ENCODE results near the gene WDFY1. TPM values are rescaled to one million over a fixed set of nuclear protein-coding genes. Genes with fewer than 3 reads are reported as not detected.

Gene WDFY1
- total and polyA plus RNA-seq, 2 donors from 2014 or later: 10.4 to 38.4 TPM

DNA sequence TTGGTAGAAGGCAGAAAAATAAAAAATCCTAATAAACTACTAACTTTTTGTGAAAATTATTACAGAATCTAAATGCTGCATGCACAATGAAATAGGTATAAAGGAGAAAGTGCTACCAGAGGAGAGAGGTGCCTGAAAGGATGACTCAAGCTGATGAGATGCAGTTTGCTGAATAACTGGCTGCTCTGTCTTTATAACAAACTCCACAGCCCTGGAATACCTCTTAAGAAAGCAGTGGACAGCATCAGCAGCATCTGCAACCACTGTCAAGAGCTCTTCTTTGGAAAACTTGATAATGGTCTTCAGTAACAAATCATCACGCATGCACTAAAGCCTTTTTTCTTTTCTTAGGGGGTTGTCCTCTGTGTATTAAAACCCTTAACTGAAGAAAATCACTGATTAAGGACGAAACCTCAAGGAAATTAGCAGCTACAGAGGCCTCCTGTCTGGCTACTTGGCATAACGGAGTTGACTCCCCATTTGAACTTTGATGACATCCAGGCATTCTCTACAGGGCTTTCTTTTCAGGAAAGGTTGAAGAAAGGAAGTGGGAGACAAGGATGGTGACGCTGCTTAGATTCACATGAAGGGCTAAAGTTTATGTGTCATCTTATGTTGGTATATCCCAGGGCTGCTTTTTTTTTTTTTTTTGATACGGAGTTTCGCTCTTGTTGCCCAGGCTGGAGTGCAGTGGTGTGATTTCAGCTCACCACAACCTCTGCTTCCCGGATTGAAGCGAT lies 28.8 kb downstream of the WDFY1 start:
- TF ChIP-seq CTCF (IDR thresholded peaks at IDR 0.05; ENCODE audit: borderline replicate concordance, extremely low read depth, insufficient read depth): no peak
- no peak for DNase-seq
- intact Hi-C loops (cut with DNase I): no loop called here
- Histone ChIP-seq H3K9ac (ENCODE audit: low read length in 3 of 3) (no peak overlapping the region), H3K4me1 (ENCODE audit: control insufficient read depth in 2 of 3, insufficient read depth in 2 of 3, low read depth in 1 of 3, low read length in 3 of 3) (no peaks in the 10 kb centered on the region), H3K4me3 (ENCODE audit: low read length in 3 of 3) (no peak overlapping the region), H3K9me3 (ENCODE audit: control insufficient read depth in 2 of 3, insufficient read depth in 1 of 3, low read length in 3 of 3) (no peaks in the 10 kb centered on the region), H3K27ac (ENCODE audit: low read depth in 2 of 2, low read length in 2 of 2) (no peak overlapping the region), H3K36me3 (ENCODE audit: control insufficient read depth in 2 of 3, insufficient read depth in 3 of 3, low read length in 3 of 3) (peaks cover 0 to 2% (median 0%) of the 10 kb centered on the region in 3 donors), H3K27me3 (ENCODE audit: control insufficient read depth, insufficient read depth, low read length) (no peaks in the 10 kb centered on the region)
- FAIRE-seq: no peak

GRCh38 chr2:223915071-223915470 lies 30.1 kb downstream of the WDFY1 start:
- intact Hi-C loops (cut with DNase I): no loop called here
- DNase-seq (no peak), FAIRE-seq (no peak)
- Histone ChIP-seq H3K27ac (ENCODE audit: low read depth in 2 of 2, low read length in 2 of 2) (no peak overlapping the region), H3K36me3 (ENCODE audit: control insufficient read depth in 2 of 3, insufficient read depth in 3 of 3, low read length in 3 of 3) (peaks cover 0 to 2% (median 0%) of the 10 kb centered on the region in 3 donors), H3K27me3 (ENCODE audit: control insufficient read depth, insufficient read depth, low read length) (no peaks in the 10 kb centered on the region), H3K4me1 (ENCODE audit: control insufficient read depth in 2 of 3, insufficient read depth in 2 of 3, low read depth in 1 of 3, low read length in 3 of 3) (no peaks in the 10 kb centered on the region), H3K9me3 (ENCODE audit: control insufficient read depth in 2 of 3, insufficient read depth in 1 of 3, low read length in 3 of 3) (no peaks in the 10 kb centered on the region), H3K9ac (ENCODE audit: low read length in 3 of 3) (no peak overlapping the region), H3K4me3 (ENCODE audit: low read length in 3 of 3) (no peak overlapping the region)
- no peak for TF ChIP-seq CTCF (IDR thresholded peaks at IDR 0.05; ENCODE audit: borderline replicate concordance, extremely low read depth, insufficient read depth)

GRCh38 chr2:223914324-223914723 lies 30.8 kb downstream of the WDFY1 start:
- FAIRE-seq: no peak
- Histone ChIP-seq H3K27me3 (ENCODE audit: control insufficient read depth, insufficient read depth, low read length) (no peaks in the 10 kb centered on the region), H3K9ac (ENCODE audit: low read length in 3 of 3) (no peak overlapping the region), H3K4me3 (ENCODE audit: low read length in 3 of 3) (no peak overlapping the region), H3K36me3 (ENCODE audit: control insufficient read depth in 2 of 3, insufficient read depth in 3 of 3, low read length in 3 of 3) (peaks cover 0 to 2% (median 0%) of the 10 kb centered on the region in 3 donors), H3K4me1 (ENCODE audit: control insufficient read depth in 2 of 3, insufficient read depth in 2 of 3, low read depth in 1 of 3, low read length in 3 of 3) (peaks cover 0 to 5% (median 0%) of the 10 kb centered on the region in 3 donors), H3K9me3 (ENCODE audit: control insufficient read depth in 2 of 3, insufficient read depth in 1 of 3, low read length in 3 of 3) (no peaks in the 10 kb centered on the region), H3K27ac (ENCODE audit: low read depth in 2 of 2, low read length in 2 of 2) (no peak overlapping the region)
- TF ChIP-seq CTCF (IDR thresholded peaks at IDR 0.05; ENCODE audit: borderline replicate concordance, extremely low read depth, insufficient read depth): no peak
- intact Hi-C loops (cut with DNase I): no loop called here
- no peak for DNase-seq
